GM19397 (cell line): ENCODE measurements around the gene AKAIN1.

Source experiments
- ATAC-seq: cut with Tn5 transposase; IDR thresholded peaks from one replicate; pipeline ENCODE4 v1.9.1; 2021; ENCODE audit warnings: mild to moderate bottlenecking, moderate library complexity; ENCODE audit not compliant: unreplicated experiment

Gene AKAIN1

DNA sequence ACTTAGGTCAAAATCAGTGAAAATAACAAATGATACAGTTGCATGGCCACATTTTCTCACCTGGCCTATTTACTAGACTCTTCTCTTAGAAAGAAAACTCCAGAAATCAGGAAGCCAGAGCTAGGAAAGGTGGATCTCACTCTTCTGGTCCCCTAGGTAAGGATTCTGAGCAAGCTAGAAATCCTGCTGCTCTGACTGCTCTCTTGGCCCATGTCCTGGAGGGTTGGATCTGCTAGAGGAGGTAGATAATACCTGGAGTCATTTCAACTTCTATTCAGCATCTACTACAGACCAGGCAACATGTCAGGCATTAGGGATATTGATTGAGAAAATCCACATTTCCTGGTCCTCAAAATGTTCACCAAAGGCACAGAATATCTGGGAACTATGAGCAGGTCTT, 34.9 kb downstream of the AKAIN1 start:
- ATAC-seq: no peak

DNA sequence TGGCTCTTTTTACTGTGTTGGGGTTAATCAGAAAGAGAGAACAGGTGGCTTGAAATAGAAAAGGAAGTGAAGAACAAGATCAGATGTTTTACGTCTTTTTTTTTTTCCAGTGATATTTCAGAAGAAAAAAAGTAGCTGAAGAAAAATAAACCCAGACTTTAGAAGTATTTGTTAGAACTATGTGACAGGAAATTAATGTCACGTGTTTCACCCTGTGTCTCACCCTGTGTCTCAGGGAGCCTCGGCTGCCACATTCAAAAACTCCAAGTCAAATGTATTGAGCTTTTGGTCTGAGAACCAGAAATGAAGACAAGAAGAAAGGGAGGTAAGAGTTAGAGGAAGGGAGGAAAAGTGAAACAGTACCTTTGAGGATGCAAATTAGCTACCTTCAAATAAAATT, 38.0 kb downstream of the AKAIN1 start:
- ATAC-seq: no peak

DNA sequence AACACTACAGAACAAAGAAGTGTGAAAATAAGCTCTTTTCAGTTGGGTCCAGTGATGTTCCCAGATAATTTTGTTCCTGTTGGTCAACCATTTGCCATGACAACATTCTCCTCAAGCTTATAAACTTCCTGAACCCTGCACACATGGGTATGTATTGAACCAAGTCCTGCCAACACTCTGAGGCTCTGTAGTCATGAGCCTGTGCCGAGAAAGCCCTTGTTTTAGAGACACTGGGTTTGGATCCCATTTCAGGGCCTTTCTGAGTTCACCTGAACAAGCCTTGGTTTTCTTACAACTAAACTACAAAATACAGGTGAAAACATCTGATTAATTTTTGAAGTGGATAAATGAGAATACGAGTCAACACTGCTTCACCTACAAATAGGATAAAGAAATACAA, 38.5 kb downstream of the AKAIN1 start:
- no peak for ATAC-seq

DNA sequence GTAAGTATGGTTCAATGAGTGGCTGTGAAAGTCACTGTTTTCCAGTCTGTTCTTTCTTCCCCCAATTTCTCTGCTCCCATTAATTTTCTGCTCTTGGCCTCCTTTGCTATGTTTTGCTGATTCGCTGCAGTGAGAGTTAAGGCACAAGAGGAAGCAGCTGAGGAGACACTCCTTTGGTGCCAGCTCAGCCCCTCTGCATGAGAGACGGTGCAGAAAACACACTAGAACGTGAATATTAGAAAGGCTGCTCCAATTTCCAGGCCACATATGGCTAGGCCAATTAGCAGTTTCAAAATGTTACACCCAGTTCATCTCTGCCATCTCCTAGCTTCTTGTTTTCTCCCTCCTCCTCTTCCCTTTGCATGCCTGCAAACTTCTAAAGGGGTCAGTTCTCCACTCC, 38.9 kb downstream of the AKAIN1 start:
- ATAC-seq: no peak

DNA sequence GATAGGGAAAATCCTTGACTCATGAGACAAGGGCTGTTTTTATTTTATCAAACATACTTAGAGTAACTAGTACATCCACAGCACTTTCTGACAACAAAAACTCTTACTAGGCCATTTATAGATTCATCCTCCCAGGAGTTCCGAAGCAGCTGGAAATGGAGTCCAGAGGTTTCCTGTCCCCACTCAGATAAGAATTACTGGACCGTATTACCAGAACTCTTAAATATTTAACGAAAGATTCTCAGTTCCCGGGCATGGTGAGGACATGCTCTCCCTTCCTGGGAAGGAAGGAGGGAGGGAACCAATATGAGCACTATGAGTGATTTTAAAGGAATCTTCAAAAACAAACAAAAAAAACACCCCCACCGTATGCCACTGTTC, 41.2 kb downstream of the AKAIN1 start:
- no peak for ATAC-seq

DNA sequence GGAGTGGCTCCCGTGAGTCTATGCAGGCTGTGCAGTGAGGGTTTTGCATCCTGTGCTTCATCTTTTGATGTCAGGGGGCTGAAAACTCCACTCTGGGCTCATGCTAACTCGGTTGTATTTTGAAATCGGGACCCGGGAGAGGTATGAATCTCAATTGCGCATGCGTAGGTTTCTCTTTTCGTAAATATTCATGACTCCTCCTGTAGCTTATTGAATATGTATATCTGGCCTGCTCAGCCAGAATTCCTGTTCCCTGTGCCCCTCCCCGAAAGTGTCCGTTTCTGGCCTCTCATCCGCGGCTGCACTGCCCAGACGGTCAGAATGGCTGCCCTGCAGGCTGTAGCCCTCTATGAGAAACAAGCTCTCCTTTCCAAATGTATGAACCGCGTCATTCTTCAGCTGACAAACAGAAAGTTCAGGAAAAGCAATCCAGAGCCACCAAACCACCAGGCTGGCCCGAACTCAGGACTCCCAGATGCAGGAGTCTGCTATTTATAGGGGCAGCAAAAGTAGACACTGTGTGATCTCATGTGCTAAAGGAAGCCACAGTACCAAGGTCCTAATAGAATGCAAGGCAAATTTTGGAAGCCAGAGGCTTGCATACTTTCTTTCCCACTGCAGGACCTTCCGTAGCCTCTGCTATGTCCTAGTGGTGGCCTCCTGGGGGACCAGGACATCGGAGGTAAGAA, 41.7 kb downstream of the AKAIN1 start:
- ATAC-seq: no peak

DNA sequence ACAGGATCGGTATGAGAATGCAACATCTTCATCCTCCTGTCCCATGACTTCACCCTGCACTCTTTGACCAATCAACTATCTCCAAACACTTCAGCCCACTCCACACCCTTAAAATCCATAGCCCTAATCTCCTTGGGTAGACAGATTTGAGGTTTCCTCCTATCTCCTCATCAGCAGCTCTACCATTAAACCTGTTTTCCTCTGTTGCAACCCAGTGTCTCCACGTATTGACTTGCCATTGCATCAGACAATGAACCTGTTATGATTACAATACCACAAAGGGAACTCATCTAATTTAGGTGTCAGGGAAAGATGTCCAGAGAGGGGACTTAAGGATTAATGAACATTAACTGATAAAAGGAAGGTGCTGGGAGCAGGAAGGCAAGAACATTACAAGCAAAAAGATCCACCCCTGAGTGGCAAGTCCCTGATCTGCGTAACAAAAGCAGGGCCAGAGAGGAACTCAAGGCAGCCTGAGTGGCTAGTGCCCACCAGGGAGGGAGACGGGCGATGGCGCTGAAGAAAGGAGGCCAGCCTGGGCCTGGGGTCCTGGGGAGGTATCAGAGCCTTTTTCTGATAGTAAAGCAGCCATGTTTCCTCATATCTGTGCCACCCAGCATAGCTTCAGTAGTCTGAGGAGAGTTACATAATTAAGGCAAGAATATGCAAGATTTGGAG, 44.6 kb downstream of the AKAIN1 start:
- no peak for ATAC-seq

- no peak for ATAC-seq
Observed at GRCh38 chr18:5150894-5151293, 46.2 kb downstream of the AKAIN1 start.

DNA sequence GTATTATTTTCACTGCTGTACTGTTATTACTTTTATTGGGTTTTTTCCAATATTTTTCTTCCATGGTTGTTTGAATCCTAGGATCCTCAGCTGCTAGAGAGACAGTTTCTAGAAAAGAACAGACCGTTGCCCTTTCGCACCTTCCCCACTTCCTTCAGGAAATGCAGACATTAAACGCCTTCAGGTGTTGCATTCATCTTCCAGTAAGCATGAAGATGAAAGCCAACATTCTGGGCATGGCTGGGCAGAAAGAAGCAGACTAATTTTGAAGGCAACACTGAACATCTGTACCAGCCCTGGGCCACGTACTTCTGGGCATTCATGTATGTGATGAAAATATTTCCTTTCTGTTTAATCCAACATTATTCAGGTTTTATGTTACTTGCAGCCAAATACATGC, 51.0 kb downstream of the AKAIN1 start:
- no peak for ATAC-seq

- ATAC-seq: no peak
Observed at GRCh38 chr18:5145168-5145825, 51.8 kb downstream of the AKAIN1 start.

DNA sequence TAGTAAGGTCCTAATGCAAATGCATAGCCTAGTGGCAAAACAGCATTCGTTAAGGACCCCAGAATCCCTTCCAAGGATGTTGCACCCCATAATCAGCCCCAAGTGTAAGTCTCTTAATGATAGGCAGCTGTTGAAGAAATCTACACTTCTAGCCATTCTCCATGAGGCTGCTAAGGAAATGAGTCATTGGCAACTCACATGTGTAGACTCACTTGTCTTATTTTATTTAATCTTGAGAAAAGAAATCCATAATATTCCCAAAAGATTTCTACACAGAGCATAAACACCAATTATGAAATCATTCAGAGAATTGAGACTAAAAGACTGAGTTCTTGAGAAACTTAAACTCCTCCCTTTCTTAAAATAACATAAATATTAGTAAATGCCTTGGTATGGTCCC, 52.4 kb downstream of the AKAIN1 start:
- no peak for ATAC-seq

GRCh38 chr18:5142859-5143258, 54.2 kb downstream of the AKAIN1 start:
- ATAC-seq: no peak

GRCh38 chr18:5142131-5142530, 54.9 kb downstream of the AKAIN1 start:
- no peak for ATAC-seq

DNA sequence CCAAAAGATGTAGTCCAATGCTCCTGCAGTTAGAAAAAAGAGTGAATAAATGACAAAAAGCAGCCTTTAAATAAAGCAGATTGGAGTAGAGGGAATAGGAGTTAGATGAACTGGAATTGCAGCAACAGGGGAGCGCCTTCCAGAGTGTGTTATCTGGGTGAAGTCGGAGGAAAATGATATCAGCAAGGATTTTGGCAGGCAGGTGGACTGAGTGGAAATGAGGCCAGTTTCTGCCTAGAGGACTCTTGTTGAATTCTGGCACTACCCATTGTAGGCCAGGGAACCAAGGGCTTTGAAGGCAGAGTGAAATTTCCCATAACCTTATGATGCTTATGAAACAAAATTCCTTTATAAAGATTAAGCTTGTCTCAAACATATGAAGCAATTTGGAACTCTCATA, 59.8 kb downstream of the AKAIN1 start:
- ATAC-seq: no peak

GRCh38 chr18:5132987-5133386, 64.1 kb downstream of the AKAIN1 start:
- ATAC-seq: no peak

DNA sequence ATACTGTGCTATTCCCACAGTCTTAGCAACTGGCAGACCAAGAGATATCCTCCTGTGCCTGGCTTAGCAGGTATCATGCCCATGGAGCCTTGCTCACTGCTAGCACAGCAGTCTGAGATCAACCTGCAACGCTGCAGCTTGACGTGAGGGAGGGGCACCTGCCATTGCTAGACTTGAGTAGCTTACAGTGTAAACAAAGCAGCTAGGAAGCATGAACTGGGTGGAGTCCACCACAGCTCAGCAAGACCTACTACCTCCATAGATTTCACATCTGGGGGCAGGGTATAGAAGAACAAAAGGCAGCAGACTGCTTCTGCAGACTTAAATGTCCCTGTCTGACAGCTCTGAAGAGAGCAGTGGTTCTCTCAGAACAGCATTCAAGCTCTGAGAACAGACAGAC, 74.8 kb downstream of the AKAIN1 start:
- no peak for ATAC-seq

DNA sequence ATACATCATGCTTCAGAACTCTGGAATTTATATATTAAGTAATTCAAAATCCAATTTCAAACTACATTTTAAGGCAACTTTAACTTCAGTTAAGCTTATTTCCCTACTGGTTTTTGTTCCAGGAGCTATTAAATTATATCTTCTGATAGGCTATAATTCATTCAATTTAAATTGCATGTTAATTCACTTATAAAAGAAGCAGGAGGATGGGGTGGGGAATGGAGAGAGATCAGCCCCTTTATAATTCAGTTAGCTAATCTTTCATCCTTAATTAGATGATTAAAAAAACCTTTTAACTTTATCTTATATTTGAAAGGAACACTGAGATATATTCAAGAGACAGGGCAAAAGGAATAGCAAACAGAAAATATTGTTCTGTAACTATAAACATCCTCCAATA, 86.8 kb downstream of the AKAIN1 start:
- no peak for ATAC-seq

DNA sequence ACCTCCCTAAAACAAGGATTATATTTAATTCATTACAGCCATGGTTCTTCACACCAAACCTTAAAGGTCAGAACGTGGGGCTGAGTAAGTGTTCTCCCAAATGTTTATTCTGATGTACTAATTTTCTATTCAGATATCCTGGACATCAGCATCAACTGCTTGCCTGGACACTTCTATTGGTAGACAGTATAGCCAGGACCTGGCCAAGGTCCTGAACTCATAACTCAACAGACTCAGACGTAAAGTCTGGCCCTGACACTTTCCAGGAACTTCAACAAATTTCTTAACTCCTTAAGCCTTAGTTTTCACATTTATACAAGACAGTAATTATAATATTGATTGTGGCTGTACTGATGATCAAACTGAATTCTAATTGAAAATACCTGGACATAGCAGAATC, 89.1 kb downstream of the AKAIN1 start:
- ATAC-seq: no peak

- ATAC-seq: no peak
Observed at GRCh38 chr18:5106730-5107129, 90.3 kb downstream of the AKAIN1 start.

- no peak for ATAC-seq
Observed at GRCh38 chr18:5104246-5104645, 92.8 kb downstream of the AKAIN1 start.

DNA sequence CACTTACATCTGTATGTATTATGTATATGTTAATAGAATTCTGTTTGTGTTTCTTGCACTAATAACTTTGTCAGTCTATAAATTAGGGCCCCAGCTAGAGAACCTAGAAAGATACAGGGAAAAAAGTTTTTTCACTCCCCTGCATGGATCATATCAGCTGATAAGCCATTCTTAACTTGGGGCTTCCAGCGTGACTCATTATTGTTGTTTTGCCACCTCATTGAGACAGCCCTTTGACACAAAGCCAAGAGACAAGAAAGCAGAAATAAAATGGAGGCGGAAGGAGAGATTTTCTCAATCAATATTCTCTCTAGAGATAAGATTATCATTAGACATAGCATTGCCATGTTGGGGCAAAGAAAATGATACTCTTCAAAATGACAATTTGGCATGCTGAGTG, 93.4 kb downstream of the AKAIN1 start:
- ATAC-seq: no peak

DNA sequence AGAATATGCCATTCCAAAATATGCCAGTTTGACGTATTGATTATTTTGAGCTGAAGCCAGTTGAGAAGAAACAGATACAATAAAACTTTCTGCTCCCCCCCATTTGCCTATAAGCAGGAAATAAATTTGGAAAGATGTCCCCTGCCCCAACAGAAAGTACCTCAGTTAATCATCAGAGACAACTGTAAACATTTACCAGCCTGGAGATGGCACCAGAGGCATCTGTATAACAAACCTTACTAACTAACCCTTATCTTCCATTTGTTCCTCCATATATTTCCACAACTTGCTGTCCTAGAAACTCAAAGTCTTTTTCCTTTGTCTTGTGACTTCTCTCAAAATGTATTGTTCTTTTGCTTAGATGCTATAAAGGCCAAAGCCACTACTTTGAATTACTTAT, 93.8 kb downstream of the AKAIN1 start:
- ATAC-seq: no peak
